IMR-90 (cell line): ENCODE data around the gene MTA3. TPM values are rescaled to one million over a fixed set of nuclear protein-coding genes. Genes with fewer than 3 reads are reported as not detected.

ENCODE experiments used
- ATAC-seq: fragments of 200-7000 bp; cut with Tn5 transposase; 2 replicates; pipeline ENCODE4 v1.9.1; 2020; ENCODE audit warnings: low read depth, mild to moderate bottlenecking, moderate library complexity
- BruUV-seq: library from RNA; stranded (reverse); fragments of 400-500 nt; replicated peaks from 2 replicates; lab custom pipeline; 2021; lab: Mats Ljungman, UMichigan
- CTCF ChIA-PET: fragments of 300-600 bp; formaldehyde crosslinking; extraction: SDS; loops from one replicate; lab custom pipeline; 2021; ENCODE audit warnings: antibody characterized with exemption; lab: Yijun Ruan, JAX
- POLR2A ChIA-PET: fragments of 300-600 bp; sonication (Branson Sonifier 250); formaldehyde crosslinking; loops from one replicate; lab custom pipeline; 2022; ENCODE audit warnings: antibody characterized with exemption; ENCODE audit not compliant: unreplicated experiment; lab: Charles Lee
- DNase-seq: peaks from one replicate; pipeline ENCODE4 v3.0.0; 2013
- H2AFZ ChIP-seq: replicated peaks from 2 replicates; pipeline ENCODE3; 2013; ENCODE audit warnings: low read length, mild to moderate bottlenecking; ENCODE audit not compliant: poor library complexity
- H2AK5ac ChIP-seq: 2 replicates; pipeline ENCODE4 v1.6.1; 2013; ENCODE audit warnings: low read depth, low read length, inconsistent platforms
- H2AK9ac ChIP-seq: replicated peaks from 2 replicates; pipeline ENCODE3; 2013; ENCODE audit warnings: mild to moderate bottlenecking, low read depth, low read length, moderate library complexity; ENCODE audit not compliant: poor library complexity
- H2BK120ac ChIP-seq: 2 replicates; pipeline ENCODE4 v1.6.1; 2013; ENCODE audit warnings: low read depth, low read length, inconsistent platforms
- H2BK15ac ChIP-seq: 3 replicates; pipeline ENCODE4 v1.6.1; 2013; ENCODE audit warnings: low read depth, low read length, inconsistent platforms
- H2BK20ac ChIP-seq: 2 replicates; pipeline ENCODE4 v1.6.1; 2013; ENCODE audit warnings: low read depth, mild to moderate bottlenecking, inconsistent platforms, low read length, moderate library complexity
- H2BK5ac ChIP-seq: 2 replicates; pipeline ENCODE4 v1.6.1; 2013; ENCODE audit warnings: mild to moderate bottlenecking, low read depth, low read length, inconsistent platforms; ENCODE audit not compliant: poor library complexity, severe bottlenecking
- H3K14ac ChIP-seq: replicated peaks from 2 replicates; pipeline ENCODE4 v1.6.1; 2013; ENCODE audit warnings: low read depth, low read length, inconsistent platforms
- H3K18ac ChIP-seq: 2 replicates; pipeline ENCODE4 v1.6.1; 2013; ENCODE audit warnings: low read depth, low read length, control low read depth
- H3K23ac ChIP-seq: 2 replicates; pipeline ENCODE4 v1.6.1; 2013; ENCODE audit warnings: low read depth, low read length, inconsistent platforms
- H3K27ac ChIP-seq: 2 replicates; pipeline ENCODE4 v1.5.1; 2013; ENCODE audit warnings: mild to moderate bottlenecking, control low read depth, low read length; ENCODE audit not compliant: insufficient read depth
- H3K27me3 ChIP-seq: 2 replicates; pipeline ENCODE4 v1.6.1; 2013; ENCODE audit warnings: low read length; ENCODE audit not compliant: control insufficient read depth, insufficient read depth
- H3K36me3 ChIP-seq: 2 replicates; pipeline ENCODE4 v1.6.1; 2013; ENCODE audit warnings: low read length, mixed read lengths; ENCODE audit not compliant: control insufficient read depth, insufficient read depth
- H3K4ac ChIP-seq: 2 replicates; pipeline ENCODE4 v1.6.1; 2013; ENCODE audit warnings: low read depth, low read length, inconsistent platforms
- H3K4me1 ChIP-seq: 2 replicates; pipeline ENCODE4 v1.6.1; 2013; ENCODE audit warnings: low read length, mixed read lengths; ENCODE audit not compliant: control insufficient read depth, insufficient read depth
- H3K4me2 ChIP-seq: 2 replicates; pipeline ENCODE4 v1.6.1; 2013; ENCODE audit warnings: low read depth, mild to moderate bottlenecking, control low read depth, low read length, moderate library complexity
- H3K4me3 ChIP-seq: 2 replicates; pipeline ENCODE4 v1.5.1; 2013; ENCODE audit warnings: low read depth, mild to moderate bottlenecking, control low read depth, low read length, moderate library complexity; ENCODE audit not compliant: insufficient read depth
- H3K56ac ChIP-seq: 2 replicates; pipeline ENCODE4 v1.6.1; 2013; ENCODE audit warnings: low read length, inconsistent platforms; ENCODE audit not compliant: insufficient read depth; ENCODE audit errors: extremely low read depth
- H3K79me1 ChIP-seq, 2 experiments: 2 replicates each; pipeline ENCODE4 v1.6.1; 2013; ENCODE audit warnings: low read length in 2 of 2, inconsistent platforms in 1 of 2, low read depth in 1 of 2
- H3K9ac ChIP-seq: 2 replicates; pipeline ENCODE4 v1.6.1; 2013; ENCODE audit warnings: low read depth, low read length, control low read depth
- H3K9me1 ChIP-seq: 2 replicates; pipeline ENCODE4 v1.6.1; 2013; ENCODE audit warnings: low read length, inconsistent platforms; ENCODE audit not compliant: insufficient read depth
- H3K9me3 ChIP-seq: 2 replicates; pipeline ENCODE4 v1.6.1; 2013; ENCODE audit warnings: low read length; ENCODE audit not compliant: control insufficient read depth, insufficient read depth
- H4K20me1 ChIP-seq: 2 replicates; pipeline ENCODE4 v1.6.1; 2013; ENCODE audit warnings: low read length, inconsistent platforms; ENCODE audit not compliant: insufficient read depth
- H4K5ac ChIP-seq: 2 replicates; pipeline ENCODE4 v1.6.1; 2013; ENCODE audit warnings: mild to moderate bottlenecking, low read depth, low read length, control low read depth
- H4K8ac ChIP-seq, 2 experiments: 2 replicates each; pipeline ENCODE4 v1.6.1; 2013; ENCODE audit warnings: low read depth in 2 of 2, low read length in 2 of 2, control low read depth in 1 of 2, inconsistent platforms in 1 of 2
- H4K91ac ChIP-seq: 2 replicates; pipeline ENCODE4 v1.6.1; 2013; ENCODE audit warnings: low read depth, low read length, inconsistent platforms; ENCODE audit not compliant: insufficient read depth
- BHLHE40 ChIP-seq: fragments of 150-350 bp; IDR thresholded peaks from 2 replicates; pipeline ENCODE4 v1.6.1; 2016; ENCODE audit warnings: mild to moderate bottlenecking, low read depth, low read length
- CHD1 ChIP-seq: IDR thresholded peaks from 2 replicates; pipeline ENCODE4 v1.6.1; 2012; ENCODE audit warnings: low read depth, low read length, improper control_type of control experiment
- MAZ ChIP-seq: IDR thresholded peaks from 2 replicates; pipeline ENCODE4 v1.6.1; 2012; ENCODE audit warnings: low read depth, mild to moderate bottlenecking, low read length, improper control_type of control experiment, moderate library complexity, borderline replicate concordance
- NFE2L2 ChIP-seq: fragments of 150-350 bp; IDR thresholded peaks from 2 replicates; pipeline ENCODE4 v1.6.1; 2016; ENCODE audit warnings: low read depth, mild to moderate bottlenecking, low read length
- POLR2A ChIP-seq: IDR thresholded peaks from 2 replicates; pipeline ENCODE4 v1.6.1; 2012; ENCODE audit warnings: mild to moderate bottlenecking, low read depth, low read length
- RAD21 ChIP-seq: IDR thresholded peaks from 2 replicates; pipeline ENCODE4 v1.6.1; 2012; ENCODE audit warnings: low read length, improper control_type of control experiment
- RCOR1 ChIP-seq: IDR thresholded peaks from 2 replicates; pipeline ENCODE4 v1.6.1; 2012; ENCODE audit warnings: mild to moderate bottlenecking, low read length, improper control_type of control experiment; ENCODE audit not compliant: insufficient replicate concordance
- RFX5 ChIP-seq: IDR thresholded peaks from 2 replicates; pipeline ENCODE4 v1.8.0; 2012; ENCODE audit warnings: low read depth, mild to moderate bottlenecking, low read length, moderate library complexity
- SMC3 ChIP-seq: fragments of 150-350 bp; IDR thresholded peaks from 2 replicates; pipeline ENCODE4 v1.6.1; 2016; ENCODE audit warnings: low read depth, mild to moderate bottlenecking, antibody characterized with exemption, low read length, moderate library complexity
- WGBS, 2 experiments: methylation state at CpG; one replicate each; pipeline versions ENCODE4 v1.1.5 to v1.1.7; 2013; ENCODE audit warnings: missing lambda C conversion rate in 2 of 2; ENCODE audit not compliant: insufficient read length in 1 of 2; ENCODE audit errors: extremely low coverage in 2 of 2; 5-methylcytosine and 5-hydroxymethylcytosine counted together
- dilution Hi-C: fragments of 300-500 bp; cut with HindIII; formaldehyde crosslinking; loops from one replicate; pipeline ENCODE4 v1.14.3; 2018; ENCODE audit warnings: low sequenced_read_pairs; ENCODE audit not compliant: unreplicated experiment
- in situ Hi-C: fragments of 300-500 bp; cut with MboI; formaldehyde crosslinking; loops from 3 replicates; pipeline ENCODE4 v1.14.3; 2019; ENCODE audit warnings: low sequenced_read_pairs, inconsistent platforms, mixed read lengths
- intact Hi-C: fragments of 100-400 bp; cut with micrococcal nuclease; formaldehyde crosslinking; loops from 2 replicates; pipeline ENCODE4 v1.10.0; 2022
- polyA plus RNA-seq, 3 experiments: library from polyadenylated mRNA; depleted of rRNA; stranded (reverse); fragments of >200 nt; gene quantifications; 2 replicates each; pipeline ENCODE4 v1.2.3, GENCODE V29; 2012; ENCODE audit warnings: low replicate concordance in 1 of 3
- total RNA-seq: library from RNA; depleted of rRNA; stranded (reverse); fragments of >200 nt; gene quantifications from 2 replicates; pipeline ENCODE4 v1.2.3, GENCODE V29; 2012
- TF ChIP-seq, protein P1 (sequence below): conservative IDR thresholded peaks from 2 replicates; pipeline ENCODE4 v1.5.1; 2012; ENCODE audit warnings: mild to moderate bottlenecking, low read depth, low read length, improper control_type of control experiment
- TF ChIP-seq, protein P2 (sequence below): fragments of 150-350 bp; IDR thresholded peaks from 2 replicates; pipeline ENCODE4 v1.6.1; 2017; ENCODE audit warnings: mild to moderate bottlenecking, antibody characterized with exemption, low read length, low read depth

The MTA3 gene
- total and polyA plus RNA-seq, 2 of the 4 experiments (the other 2 are of a cell fraction) = 31.9 to 34.3 TPM

DNA sequence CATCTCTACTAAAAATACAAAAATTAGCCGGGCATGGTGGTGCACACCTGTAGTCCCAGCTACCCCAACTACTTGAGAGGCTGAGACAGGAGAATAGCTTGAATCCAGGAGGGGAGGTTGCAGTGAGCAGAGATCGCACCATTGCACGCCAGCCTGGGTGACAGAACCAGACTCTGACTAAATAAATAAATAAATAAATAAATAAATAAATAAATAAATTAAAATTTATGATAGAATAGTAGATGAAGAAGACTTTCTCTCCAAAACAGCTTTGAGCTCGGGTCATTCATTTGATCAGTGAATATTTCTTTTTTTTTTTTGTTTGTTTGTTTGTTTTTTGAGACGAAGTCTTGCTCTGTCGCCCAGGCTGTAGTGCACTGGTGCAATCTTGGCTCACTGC, 17.6 kb upstream of the MTA3 start:
- dilution Hi-C loops = no loop called here
- POLR2A ChIA-PET = no interaction called here
- Histone ChIP-seq H3K4ac (no peak overlapping the region), H3K4me1 (no peaks in the 10 kb centered on the region), H4K8ac (no peak overlapping the region), H2BK120ac (no peak overlapping the region), H3K23ac (no peak overlapping the region), H2BK20ac (no peak overlapping the region), H4K91ac (no peak overlapping the region), H3K27me3 (no peaks in the 10 kb centered on the region; the same call in 1 of the 2 replicates), H3K4me2 (no peak overlapping the region), H2AFZ (no peak overlapping the region), H4K20me1 (no peaks in the 10 kb centered on the region), H3K9me3 (no peaks in the 10 kb centered on the region), H3K56ac (no peak overlapping the region), H3K79me1 (no peaks in the 10 kb centered on the region), H3K4me3 (no peak overlapping the region), H3K14ac (no peak overlapping the region), H2BK5ac (no peak overlapping the region), H3K9ac (no peak overlapping the region), H2AK9ac (no peak overlapping the region), H3K9me1 (no peaks in the 10 kb centered on the region), H3K27ac (no peak overlapping the region), H3K36me3 (no peaks in the 10 kb centered on the region), H2AK5ac (no peak overlapping the region), H2BK15ac (no peak overlapping the region), H4K5ac (no peak overlapping the region), H3K18ac (no peak overlapping the region)
- TF ChIP-seq CHD1 (no peak), MAZ (no peak), BHLHE40 (no peak), RCOR1 (no peak), SMC3 (no peak), NFE2L2 (no peak), RFX5 (no peak), RAD21 (no peak), POLR2A (no peak)
- TF ChIP-seq, protein P1, sequence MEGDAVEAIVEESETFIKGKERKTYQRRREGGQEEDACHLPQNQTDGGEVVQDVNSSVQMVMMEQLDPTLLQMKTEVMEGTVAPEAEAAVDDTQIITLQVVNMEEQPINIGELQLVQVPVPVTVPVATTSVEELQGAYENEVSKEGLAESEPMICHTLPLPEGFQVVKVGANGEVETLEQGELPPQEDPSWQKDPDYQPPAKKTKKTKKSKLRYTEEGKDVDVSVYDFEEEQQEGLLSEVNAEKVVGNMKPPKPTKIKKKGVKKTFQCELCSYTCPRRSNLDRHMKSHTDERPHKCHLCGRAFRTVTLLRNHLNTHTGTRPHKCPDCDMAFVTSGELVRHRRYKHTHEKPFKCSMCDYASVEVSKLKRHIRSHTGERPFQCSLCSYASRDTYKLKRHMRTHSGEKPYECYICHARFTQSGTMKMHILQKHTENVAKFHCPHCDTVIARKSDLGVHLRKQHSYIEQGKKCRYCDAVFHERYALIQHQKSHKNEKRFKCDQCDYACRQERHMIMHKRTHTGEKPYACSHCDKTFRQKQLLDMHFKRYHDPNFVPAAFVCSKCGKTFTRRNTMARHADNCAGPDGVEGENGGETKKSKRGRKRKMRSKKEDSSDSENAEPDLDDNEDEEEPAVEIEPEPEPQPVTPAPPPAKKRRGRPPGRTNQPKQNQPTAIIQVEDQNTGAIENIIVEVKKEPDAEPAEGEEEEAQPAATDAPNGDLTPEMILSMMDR = no peak
- TF ChIP-seq, protein P2, sequence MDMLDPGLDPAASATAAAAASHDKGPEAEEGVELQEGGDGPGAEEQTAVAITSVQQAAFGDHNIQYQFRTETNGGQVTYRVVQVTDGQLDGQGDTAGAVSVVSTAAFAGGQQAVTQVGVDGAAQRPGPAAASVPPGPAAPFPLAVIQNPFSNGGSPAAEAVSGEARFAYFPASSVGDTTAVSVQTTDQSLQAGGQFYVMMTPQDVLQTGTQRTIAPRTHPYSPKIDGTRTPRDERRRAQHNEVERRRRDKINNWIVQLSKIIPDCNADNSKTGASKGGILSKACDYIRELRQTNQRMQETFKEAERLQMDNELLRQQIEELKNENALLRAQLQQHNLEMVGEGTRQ = no peak
- CTCF ChIA-PET = interaction anchor here (0.6 kb wide), 1 partner anchor 266 kb away, joined by 3 read pairs; no protein-coding TSS in a partner anchor
- ATAC-seq (no peak), DNase-seq (no peak)
- BruUV-seq = no TSS peak
- in situ Hi-C loops = no loop called here
- intact Hi-C loops = no loop called here
- WGBS, 2 experiments = no CpG with 5 or more reads among the region's 6 CpGs
